HK-2 (cell line): ENCODE results near the gene NT5C.

Experiments used
- DNase-seq: peaks from one replicate; pipeline ENCODE4 v3.0.0-alpha.2; 2018; ENCODE audit not compliant: unreplicated experiment

NT5C gene

DNA sequence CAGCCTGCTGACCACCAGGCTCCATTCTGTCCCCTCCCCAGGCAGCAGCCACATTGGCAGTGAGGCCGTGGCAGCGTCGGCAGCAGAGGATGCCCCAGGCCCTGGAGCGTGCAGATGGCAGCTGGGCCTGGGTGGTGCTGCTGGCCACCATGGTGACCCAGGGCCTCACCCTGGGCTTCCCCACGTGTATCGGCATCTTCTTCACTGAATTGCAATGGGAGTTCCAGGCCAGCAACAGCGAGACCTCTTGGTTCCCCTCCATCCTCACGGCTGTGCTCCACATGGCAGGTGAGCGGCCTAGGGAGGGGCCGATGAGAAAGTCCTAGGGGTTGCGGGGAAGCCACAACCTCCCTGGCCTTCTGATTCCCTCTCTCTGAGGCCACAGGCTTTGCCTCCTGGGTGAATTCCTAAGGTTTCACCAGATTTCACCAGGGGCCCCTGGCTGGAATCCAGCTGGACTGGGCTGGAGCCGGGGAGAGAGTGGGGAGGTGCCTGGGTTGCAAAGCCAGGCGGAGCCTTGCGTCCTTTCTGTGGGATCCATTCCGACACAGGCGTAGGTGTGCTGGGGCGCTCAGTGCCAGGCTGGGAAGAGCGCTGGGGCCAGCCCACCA, 37.9 kb downstream of the NT5C start:
- no peak for DNase-seq

GRCh38 chr17:75091855-75092327, 39.7 kb downstream of the NT5C start:
- DNase-seq, result no peak

- no peak for DNase-seq
These were observed 40.4 kb downstream of the NT5C start for GRCh38 chr17:75090871-75091854.

DNA sequence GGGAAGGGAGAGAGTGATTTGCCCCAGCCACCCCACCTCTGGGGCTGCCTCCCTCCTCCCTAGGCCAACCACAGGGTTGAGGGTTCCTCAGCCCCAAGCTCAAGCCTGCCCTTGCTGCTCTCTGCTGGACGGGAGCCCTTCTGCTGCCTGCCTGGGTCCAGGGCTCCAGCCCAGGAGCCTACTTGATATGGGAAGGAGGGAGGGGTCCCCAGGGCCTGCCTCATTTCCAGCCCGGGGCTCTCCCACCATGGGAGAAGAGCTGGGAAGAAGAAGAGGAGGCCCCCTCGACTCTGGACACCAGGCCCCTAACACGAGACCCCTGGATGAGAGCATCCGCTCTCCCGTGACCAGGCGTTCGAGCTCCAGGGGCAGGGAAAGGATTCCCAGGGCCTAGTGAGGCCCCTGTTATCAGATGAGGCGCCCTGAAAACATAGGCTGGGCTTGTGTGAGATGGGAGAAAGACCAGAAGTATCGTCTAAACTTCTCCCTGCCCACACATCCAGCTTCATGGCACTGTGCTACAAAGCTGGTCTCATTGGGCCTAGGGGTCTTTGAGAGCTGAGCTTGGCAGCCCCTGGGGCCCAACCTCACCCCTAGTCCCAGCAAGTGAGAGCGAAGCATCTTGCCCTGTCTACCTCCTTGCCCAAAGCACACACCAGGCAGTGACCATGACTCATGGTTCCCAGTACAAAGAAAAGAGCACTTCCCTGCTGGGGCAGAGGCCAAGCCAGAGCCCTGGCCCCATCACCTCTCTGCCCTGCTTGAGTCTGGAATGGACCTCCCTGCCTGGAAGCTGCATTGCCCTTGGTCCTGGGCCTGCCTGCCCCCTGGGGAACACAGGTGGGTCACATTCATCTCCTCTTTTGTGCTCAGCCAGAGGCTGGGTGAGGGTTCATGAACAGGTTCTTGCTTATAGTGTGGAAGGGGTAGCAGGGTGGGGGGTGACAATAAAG, 42.8 kb downstream of the NT5C start:
- peak; percentile 46 for DNase-seq

- DNase-seq, result peak; percentile 90
These were observed 43.7 kb downstream of the NT5C start, which contains the start of gene SLC16A5 for GRCh38 chr17:75087558-75088453. SLC16A5 (plus strand) TSS chr17:75087954; CDS start chr17:75093637, 5,683 bp downstream.

DNA sequence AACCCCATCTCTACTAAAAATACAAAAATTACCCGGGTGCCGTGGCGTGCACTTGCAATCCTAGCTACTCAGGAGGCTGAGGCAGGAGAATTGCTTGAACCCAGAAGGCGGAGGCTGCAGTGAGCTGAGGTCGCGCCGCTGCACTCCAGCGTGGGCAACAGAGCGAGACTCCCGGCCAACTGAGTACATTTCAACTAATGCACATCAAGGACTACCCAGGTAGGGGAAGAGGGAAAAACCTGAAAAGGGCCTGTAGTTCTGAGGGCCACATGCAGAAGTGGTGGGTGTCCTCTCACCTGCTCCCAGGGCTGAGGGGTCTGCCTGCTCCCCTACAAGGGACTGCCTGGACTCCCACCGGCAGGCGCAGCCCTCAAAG, 44.4 kb downstream of the NT5C start:
- DNase-seq, result no peak

- DNase-seq, result no peak
These were observed 44.9 kb downstream of the NT5C start for GRCh38 chr17:75086496-75087181.

GRCh38 chr17:75084039-75084660, 47.4 kb downstream of the NT5C start:
- no peak for DNase-seq

DNA sequence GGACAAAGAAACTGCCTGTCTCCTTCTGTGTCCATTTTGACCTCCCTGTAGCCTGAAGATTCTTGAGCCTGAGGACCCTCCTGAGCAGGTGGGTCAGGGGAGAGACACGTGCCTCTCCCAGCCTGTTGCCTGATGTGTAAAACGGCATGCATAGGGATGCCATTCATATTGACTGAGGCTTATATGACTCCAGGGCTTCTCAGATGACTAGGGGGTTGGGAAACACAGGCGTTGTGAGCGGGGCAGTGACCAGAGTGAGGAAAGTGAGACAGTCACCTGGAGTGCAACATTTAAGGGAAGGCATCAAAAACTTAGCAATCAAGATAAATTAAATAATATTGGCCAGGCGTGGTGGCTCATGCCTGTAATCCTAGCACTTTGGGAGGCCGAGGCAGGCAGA, 48.9 kb downstream of the NT5C start:
- DNase-seq, result no peak

- no peak for DNase-seq
These were observed 49.7 kb downstream of the NT5C start for GRCh38 chr17:75081611-75082540.
